Measurements from ENCODE around the gene ATG14. TPM values are rescaled to one million over a fixed set of nuclear protein-coding genes. Genes with fewer than 3 reads are reported as not detected.
A peak's percentile ranks its signal among the peaks of the same experiment; 100 is the strongest.

ATG14 gene
- total RNA-seq, 3 donors from 2014 or later (not counting 1 experiment from before 2014, with no cell fraction given), result 18.1 to 23.1 (median 20.5) TPM

DNA sequence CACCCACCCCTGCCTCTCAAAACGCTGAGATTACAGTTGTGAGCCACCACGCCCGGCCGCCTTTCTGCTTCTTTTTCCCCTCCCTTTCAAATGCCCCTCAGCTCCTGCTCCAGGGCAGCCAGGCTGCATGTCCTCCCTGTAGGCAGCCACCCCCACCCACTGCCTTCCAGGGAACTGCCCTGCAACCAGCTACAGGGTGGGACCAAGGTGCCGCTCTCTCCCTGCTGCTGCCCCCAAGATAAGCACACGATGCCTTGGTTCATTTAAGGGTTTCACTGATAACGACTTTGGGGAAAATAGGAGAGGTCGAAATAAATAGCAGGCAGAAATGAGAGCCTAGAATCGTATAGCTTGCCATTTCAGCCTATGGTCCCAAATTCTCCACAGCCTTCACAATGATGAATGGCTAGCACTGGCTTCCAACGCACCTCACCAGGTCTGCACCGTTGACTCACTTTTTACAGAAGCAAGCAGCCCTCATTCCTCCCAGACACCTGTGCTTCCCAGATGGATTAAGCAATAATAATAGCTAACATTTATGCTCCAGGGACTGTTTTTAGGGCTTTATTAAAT is 40.7 kb downstream of the ATG14 start:
- WGBS (ENCODE audit: insufficient coverage), result 84% methylated on average over 11 of the region's 11 CpGs
- DNase-seq (no peak), ATAC-seq (no peak)
- Histone ChIP-seq H3K4me1 (ENCODE audit: control insufficient read depth, insufficient read depth, low read length) (peaks cover 17% of the 10 kb centered on the region), H3K36me3 (ENCODE audit: control insufficient read depth, insufficient read depth, low read length) (peaks cover 19% of the 10 kb centered on the region), H3K27me3 (ENCODE audit: control insufficient read depth, insufficient read depth, low read length) (no peaks in the 10 kb centered on the region), H3K9me3 (ENCODE audit: control insufficient read depth, insufficient read depth, low read length) (no peaks in the 10 kb centered on the region), H3K4me3 (ENCODE audit: low read length) (no peak overlapping the region), H3K27ac (ENCODE audit: low read length) (no peak overlapping the region)
- intact Hi-C loops (cut with micrococcal nuclease), result no loop called here
- peaks cover 19 to 21% of the 10 kb centered on the region in 2 donors for H3K4me1 Mint-ChIP-seq
- TF ChIP-seq, protein P1, sequence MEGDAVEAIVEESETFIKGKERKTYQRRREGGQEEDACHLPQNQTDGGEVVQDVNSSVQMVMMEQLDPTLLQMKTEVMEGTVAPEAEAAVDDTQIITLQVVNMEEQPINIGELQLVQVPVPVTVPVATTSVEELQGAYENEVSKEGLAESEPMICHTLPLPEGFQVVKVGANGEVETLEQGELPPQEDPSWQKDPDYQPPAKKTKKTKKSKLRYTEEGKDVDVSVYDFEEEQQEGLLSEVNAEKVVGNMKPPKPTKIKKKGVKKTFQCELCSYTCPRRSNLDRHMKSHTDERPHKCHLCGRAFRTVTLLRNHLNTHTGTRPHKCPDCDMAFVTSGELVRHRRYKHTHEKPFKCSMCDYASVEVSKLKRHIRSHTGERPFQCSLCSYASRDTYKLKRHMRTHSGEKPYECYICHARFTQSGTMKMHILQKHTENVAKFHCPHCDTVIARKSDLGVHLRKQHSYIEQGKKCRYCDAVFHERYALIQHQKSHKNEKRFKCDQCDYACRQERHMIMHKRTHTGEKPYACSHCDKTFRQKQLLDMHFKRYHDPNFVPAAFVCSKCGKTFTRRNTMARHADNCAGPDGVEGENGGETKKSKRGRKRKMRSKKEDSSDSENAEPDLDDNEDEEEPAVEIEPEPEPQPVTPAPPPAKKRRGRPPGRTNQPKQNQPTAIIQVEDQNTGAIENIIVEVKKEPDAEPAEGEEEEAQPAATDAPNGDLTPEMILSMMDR (IDR thresholded peaks at IDR 0.05), result no peak
- H3K27me3 Mint-ChIP-seq (ENCODE audit: low read depth in 2 of 2), result no peaks in the 10 kb centered on the region
- H3K9me3 Mint-ChIP-seq, result no peaks in the 10 kb centered on the region
- H3K4me3 Mint-ChIP-seq, result no peak overlapping the region
- H3K36me3 Mint-ChIP-seq, result peaks cover 13% of the 10 kb centered on the region
- peak overlapping the region in 1 of 2 donors; percentile 47 for H3K27ac Mint-ChIP-seq

DNA sequence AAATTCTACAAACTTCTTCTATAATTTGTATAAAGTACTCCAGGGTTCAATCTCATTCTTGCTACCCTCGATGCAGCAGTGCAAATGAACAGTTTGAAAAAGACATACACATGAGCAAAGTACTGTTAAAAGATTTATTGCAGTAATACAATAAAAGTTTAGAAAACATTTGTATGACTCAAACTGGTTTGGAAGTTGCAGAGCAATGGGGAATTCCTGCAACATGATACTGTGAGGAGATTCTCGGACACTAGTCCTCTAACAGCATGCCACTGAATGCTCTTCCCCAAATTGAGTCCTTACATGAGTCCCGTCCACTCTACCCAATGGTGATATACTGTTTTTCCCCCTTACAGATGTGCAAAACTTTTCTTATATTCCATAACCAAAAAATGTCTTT is 45.4 kb downstream of the ATG14 start:
- Mint-ChIP-seq H3K36me3 (peaks cover 8% of the 10 kb centered on the region), H3K4me3 (no peak overlapping the region), H3K27me3 (ENCODE audit: low read depth in 2 of 2) (no peaks in the 10 kb centered on the region), H3K4me1 (peaks cover 0 to 5% of the 10 kb centered on the region in 2 donors), H3K27ac (peak overlapping the region in 1 of 2 donors; percentile 33), H3K9me3 (no peaks in the 10 kb centered on the region)
- no peak overlapping the region for H3K4me3 ChIP-seq (ENCODE audit: low read length)
- intact Hi-C loops (cut with micrococcal nuclease), result no loop called here
- H3K9me3 ChIP-seq (ENCODE audit: control insufficient read depth, insufficient read depth, low read length), result no peaks in the 10 kb centered on the region
- no peak overlapping the region for H3K27ac ChIP-seq (ENCODE audit: low read length)
- peaks cover 22% of the 10 kb centered on the region for H3K36me3 ChIP-seq (ENCODE audit: control insufficient read depth, insufficient read depth, low read length)
- DNase-seq (no peak), ATAC-seq (no peak)
- TF ChIP-seq, protein P1 (IDR thresholded peaks at IDR 0.05), result no peak
- H3K4me1 ChIP-seq (ENCODE audit: control insufficient read depth, insufficient read depth, low read length), result no peaks in the 10 kb centered on the region
- H3K27me3 ChIP-seq (ENCODE audit: control insufficient read depth, insufficient read depth, low read length), result no peaks in the 10 kb centered on the region
- WGBS (ENCODE audit: insufficient coverage), result 92% methylated on average over 3 of the region's 3 CpGs

DNA sequence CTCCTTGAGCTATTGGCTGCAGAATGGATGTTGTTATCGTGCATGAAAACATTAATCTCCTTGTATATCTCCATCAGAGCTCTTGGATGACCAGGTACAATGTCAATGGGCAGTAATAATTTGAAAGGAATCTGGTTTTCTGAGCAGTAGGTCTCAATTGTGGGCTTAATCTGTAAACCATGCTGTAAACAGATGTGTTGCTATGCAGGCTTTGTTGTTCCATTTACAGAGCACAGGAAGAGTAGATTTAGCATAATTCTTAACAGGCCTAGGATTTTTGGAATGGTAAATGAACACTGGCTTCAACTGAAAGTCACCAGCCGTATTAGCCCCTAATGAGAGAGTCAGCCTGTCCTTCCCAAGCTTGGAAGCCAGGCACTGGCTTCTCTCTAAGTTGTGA is 50.4 kb downstream of the ATG14 start:
- Histone ChIP-seq H3K4me1 (ENCODE audit: control insufficient read depth, insufficient read depth, low read length) (no peaks in the 10 kb centered on the region), H3K4me3 (ENCODE audit: low read length) (no peak overlapping the region), H3K36me3 (ENCODE audit: control insufficient read depth, insufficient read depth, low read length) (peaks cover 8% of the 10 kb centered on the region), H3K9me3 (ENCODE audit: control insufficient read depth, insufficient read depth, low read length) (no peaks in the 10 kb centered on the region), H3K27ac (ENCODE audit: low read length) (no peak overlapping the region), H3K27me3 (ENCODE audit: control insufficient read depth, insufficient read depth, low read length) (no peaks in the 10 kb centered on the region)
- no peaks in the 10 kb centered on the region for H3K36me3 Mint-ChIP-seq
- no peaks in the 10 kb centered on the region for H3K27me3 Mint-ChIP-seq (ENCODE audit: low read depth in 2 of 2)
- intact Hi-C loops (cut with micrococcal nuclease), result no loop called here
- ATAC-seq (no peak), DNase-seq (no peak)
- WGBS (ENCODE audit: insufficient coverage), result 100% methylated on average over 2 of the region's 2 CpGs
- peak overlapping the region in 1 of 2 donors; percentile 47 for H3K27ac Mint-ChIP-seq
- no peaks in the 10 kb centered on the region for H3K9me3 Mint-ChIP-seq
- H3K4me3 Mint-ChIP-seq, result no peak overlapping the region
- TF ChIP-seq, protein P1 (IDR thresholded peaks at IDR 0.05), result no peak
- peaks cover 4 to 5% of the 10 kb centered on the region in 2 donors for H3K4me1 Mint-ChIP-seq

DNA sequence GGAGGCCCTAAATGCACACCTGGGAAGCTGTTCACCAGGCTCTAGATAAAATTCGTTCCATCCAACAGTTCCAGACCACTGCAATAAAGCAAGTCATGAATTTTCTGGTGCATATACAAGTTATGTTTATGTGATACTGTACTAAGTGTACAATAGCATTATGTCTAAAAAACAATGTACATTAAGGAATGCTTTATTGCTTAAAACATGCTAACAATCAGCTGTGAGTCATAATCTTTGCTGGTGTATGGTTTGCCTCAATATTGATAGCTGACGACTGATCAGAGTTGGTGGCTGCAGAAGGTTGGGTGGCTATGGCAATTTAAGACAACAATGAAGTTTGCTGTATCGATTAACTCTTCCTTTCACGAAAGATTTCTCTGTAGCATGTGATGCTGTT is 52.3 kb downstream of the ATG14 start:
- no peaks in the 10 kb centered on the region for H3K9me3 Mint-ChIP-seq
- no peak overlapping the region for H3K27ac Mint-ChIP-seq
- no peaks in the 10 kb centered on the region for H3K27me3 ChIP-seq (ENCODE audit: control insufficient read depth, insufficient read depth, low read length)
- H3K27me3 Mint-ChIP-seq (ENCODE audit: low read depth in 2 of 2), result no peaks in the 10 kb centered on the region
- no peaks in the 10 kb centered on the region for H3K9me3 ChIP-seq (ENCODE audit: control insufficient read depth, insufficient read depth, low read length)
- DNase-seq (no peak), ATAC-seq (no peak)
- peaks cover 7% of the 10 kb centered on the region for H3K4me1 ChIP-seq (ENCODE audit: control insufficient read depth, insufficient read depth, low read length)
- H3K27ac ChIP-seq (ENCODE audit: low read length), result no peak overlapping the region
- H3K4me3 ChIP-seq (ENCODE audit: low read length), result no peak overlapping the region
- peaks cover 6 to 10% of the 10 kb centered on the region in 2 donors for H3K4me1 Mint-ChIP-seq
- peaks cover 3% of the 10 kb centered on the region for H3K36me3 ChIP-seq (ENCODE audit: control insufficient read depth, insufficient read depth, low read length)
- H3K4me3 Mint-ChIP-seq, result no peak overlapping the region
- intact Hi-C loops (cut with micrococcal nuclease), result no loop called here
- H3K36me3 Mint-ChIP-seq, result no peaks in the 10 kb centered on the region
- TF ChIP-seq, protein P1 (IDR thresholded peaks at IDR 0.05), result no peak
- WGBS (ENCODE audit: insufficient coverage), result 95% methylated on average over 2 of the region's 4 CpGs

All from natural killer cell (primary cell).